HepG2 (cell line): Measurements from ENCODE around the gene RABGGTA. TPM values are rescaled to one million over a fixed set of nuclear protein-coding genes. Genes with fewer than 3 reads are reported as not detected.

Experiments
- ADNP ChIP-seq: sonication (generic); formaldehyde crosslinking; IDR thresholded peaks from 2 replicates; pipeline ENCODE4 v1.4.0; 2020; ENCODE audit warnings: missing genetic modification reagents
- ARNTL ChIP-seq: sonication (generic); formaldehyde crosslinking; IDR thresholded peaks from 2 replicates; pipeline ENCODE4 v1.4.0; 2020; ENCODE audit warnings: mild to moderate bottlenecking, missing genetic modification reagents
- CBFB ChIP-seq: sonication (generic); formaldehyde crosslinking; IDR thresholded peaks from 2 replicates; pipeline ENCODE4 v1.4.0; 2020; ENCODE audit warnings: missing genetic modification reagents
- ETV5 ChIP-seq: IDR thresholded peaks from 2 replicates; pipeline ENCODE4 v1.6.1; 2018; ENCODE audit warnings: missing biosample characterization, missing genetic modification reagents, inconsistent platforms, borderline replicate concordance
- HNF4A ChIP-seq: sonication (generic); formaldehyde crosslinking; IDR thresholded peaks from 2 replicates; pipeline ENCODE4 v1.4.0; 2020; ENCODE audit warnings: missing genetic modification reagents
- NR2F1 ChIP-seq, 2 experiments: fragments of 450-650 bp in 1 of 2; formaldehyde crosslinking in 1 of 2; IDR thresholded peaks; 2 replicates each; pipeline versions ENCODE4 v1.5.0 to v1.6.1; 2016 to 2020; ENCODE audit warnings: mild to moderate bottlenecking in 1 of 2, missing compliant biosample characterization in 1 of 2, missing genetic modification reagents in 1 of 2, moderate library complexity in 1 of 2
- SP140L ChIP-seq: sonication (generic); formaldehyde crosslinking; IDR thresholded peaks from 2 replicates; pipeline ENCODE4 v1.4.0; 2020; ENCODE audit warnings: missing genetic modification reagents, borderline replicate concordance
- TAF15 ChIP-seq: fragments of 200-400 bp; formaldehyde crosslinking; IDR thresholded peaks from one replicate; pipeline ENCODE4 v1.6.1; 2018; ENCODE audit warnings: mild to moderate bottlenecking, low read depth, low read length; ENCODE audit not compliant: poor library complexity, severe bottlenecking
- XRCC5 ChIP-seq: fragments of 200-400 bp; formaldehyde crosslinking; optimal IDR thresholded peaks from 2 replicates; pipeline ENCODE3; 2017; ENCODE audit warnings: mild to moderate bottlenecking, low read length
- ZBTB49 ChIP-seq: sonication (generic); formaldehyde crosslinking; IDR thresholded peaks from 2 replicates; pipeline ENCODE4 v1.4.0; 2020; ENCODE audit warnings: missing genetic modification reagents, borderline replicate concordance
- ZNF207 ChIP-seq: fragments of 450-650 bp; IDR thresholded peaks from 2 replicates; pipeline ENCODE4 v1.6.1; 2016; ENCODE audit warnings: antibody characterized with exemption, borderline replicate concordance
- ZNF570 ChIP-seq: sonication (generic); formaldehyde crosslinking; IDR thresholded peaks from 2 replicates; pipeline ENCODE4 v1.4.0; 2020; ENCODE audit warnings: mild to moderate bottlenecking, missing genetic modification reagents, borderline replicate concordance
- ZNF792 ChIP-seq: IDR thresholded peaks from 2 replicates; pipeline ENCODE4 v1.6.1; 2016
- polyA plus RNA-seq, 8 experiments: library from polyadenylated mRNA; depleted of rRNA in 3 of 8; stranded (reverse) in 7 of 8; unstranded in 1 of 8; fragments of >200 nt; fragmentation: Illumina TruSeq in 4 of 8; extraction: Trizol in 4 of 8; gene quantifications; 2 replicates each; pipeline versions ENCODE4 v1.2.1 to v1.2.3, GENCODE V29; 2011 to 2016; ENCODE audit warnings: low read depth in 4 of 8, missing spikeins in 1 of 8, mixed read lengths in 1 of 8; ENCODE audit not compliant: insufficient read depth in 1 of 8
- total RNA-seq, 5 experiments: library from RNA; depleted of rRNA; stranded (reverse); fragments of >200 nt; fragmentation: Illumina TruSeq; extraction: Trizol; gene quantifications; 2 replicates each; pipeline ENCODE4 v1.2.3, GENCODE V29; 2016; ENCODE audit warnings: low read depth in 1 of 5
- TF ChIP-seq, protein P1 (sequence below): conservative IDR thresholded peaks from 2 replicates; pipeline ENCODE4 v1.6.1; 2018; ENCODE audit warnings: missing genetic modification reagents
- TF ChIP-seq, protein P2 (sequence below): sonication (generic); formaldehyde crosslinking; IDR thresholded peaks from 2 replicates; pipeline ENCODE4 v1.4.0; 2020; ENCODE audit warnings: mild to moderate bottlenecking, missing genetic modification reagents
- TF ChIP-seq, protein P3 (sequence below): sonication (generic); formaldehyde crosslinking; IDR thresholded peaks from 2 replicates; pipeline ENCODE4 v1.8.0; 2022; ENCODE audit warnings: missing genetic modification reagents, mild to moderate bottlenecking, borderline replicate concordance
- TF ChIP-seq, protein P4 (sequence below): sonication (generic); formaldehyde crosslinking; conservative IDR thresholded peaks from 2 replicates; pipeline ENCODE4 v1.8.0; 2022; ENCODE audit warnings: low read depth, missing genetic modification reagents

The RABGGTA gene
- total and polyA plus RNA-seq, 2 of the 13 experiments (the other 11 are each of a cell fraction or from before 2014, with no cell fraction given) = 57.9 to 90.8 TPM

GRCh38 chr14:24307575-24308341 lies 36.4 kb upstream of the RABGGTA start, which contains the start of gene CIDEB (continued):
- TF ChIP-seq, protein P1, sequence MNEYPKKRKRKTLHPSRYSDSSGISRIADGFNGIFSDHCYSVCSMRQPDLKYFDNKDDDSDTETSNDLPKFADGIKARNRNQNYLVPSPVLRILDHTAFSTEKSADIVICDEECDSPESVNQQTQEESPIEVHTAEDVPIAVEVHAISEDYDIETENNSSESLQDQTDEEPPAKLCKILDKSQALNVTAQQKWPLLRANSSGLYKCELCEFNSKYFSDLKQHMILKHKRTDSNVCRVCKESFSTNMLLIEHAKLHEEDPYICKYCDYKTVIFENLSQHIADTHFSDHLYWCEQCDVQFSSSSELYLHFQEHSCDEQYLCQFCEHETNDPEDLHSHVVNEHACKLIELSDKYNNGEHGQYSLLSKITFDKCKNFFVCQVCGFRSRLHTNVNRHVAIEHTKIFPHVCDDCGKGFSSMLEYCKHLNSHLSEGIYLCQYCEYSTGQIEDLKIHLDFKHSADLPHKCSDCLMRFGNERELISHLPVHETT (CRISPR knock-in tag) = peak; percentile 90; the same call in 1 of the 2 replicates
- TF ChIP-seq ADNP (CRISPR knock-in tag) (no peak), ZNF570 (peak; percentile 66; the same call in 1 of the 2 replicates), ZNF792 (CRISPR knock-in tag) (peak; percentile 93), XRCC5 (peak; percentile 99), ARNTL (peak; percentile 84), ETV5 (peak; percentile 68; the same call in 1 of the 2 replicates), NR2F1 (CRISPR knock-in tag; IDR thresholded peaks at IDR 0.05) (peak in 1 of 2 experiments; percentile 37; a peak in 2 of 4 replicates), ZNF207 (no peak), CBFB (CRISPR knock-in tag) (peak; percentile 74), ZBTB49 (CRISPR knock-in tag) (no peak; the same call in none of the 2 replicates), HNF4A (peak; percentile 100), TAF15 (no peak), SP140L (CRISPR knock-in tag) (peak; percentile 94)
- TF ChIP-seq, protein P2, sequence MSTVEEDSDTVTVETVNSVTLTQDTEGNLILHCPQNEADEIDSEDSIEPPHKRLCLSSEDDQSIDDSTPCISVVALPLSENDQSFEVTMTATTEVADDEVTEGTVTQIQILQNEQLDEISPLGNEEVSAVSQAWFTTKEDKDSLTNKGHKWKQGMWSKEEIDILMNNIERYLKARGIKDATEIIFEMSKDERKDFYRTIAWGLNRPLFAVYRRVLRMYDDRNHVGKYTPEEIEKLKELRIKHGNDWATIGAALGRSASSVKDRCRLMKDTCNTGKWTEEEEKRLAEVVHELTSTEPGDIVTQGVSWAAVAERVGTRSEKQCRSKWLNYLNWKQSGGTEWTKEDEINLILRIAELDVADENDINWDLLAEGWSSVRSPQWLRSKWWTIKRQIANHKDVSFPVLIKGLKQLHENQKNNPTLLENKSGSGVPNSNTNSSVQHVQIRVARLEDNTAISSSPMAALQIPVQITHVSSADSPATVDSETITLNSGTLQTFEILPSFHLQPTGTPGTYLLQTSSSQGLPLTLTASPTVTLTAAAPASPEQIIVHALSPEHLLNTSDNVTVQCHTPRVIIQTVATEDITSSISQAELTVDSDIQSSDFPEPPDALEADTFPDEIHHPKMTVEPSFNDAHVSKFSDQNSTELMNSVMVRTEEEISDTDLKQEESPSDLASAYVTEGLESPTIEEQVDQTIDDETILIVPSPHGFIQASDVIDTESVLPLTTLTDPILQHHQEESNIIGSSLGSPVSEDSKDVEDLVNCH (CRISPR knock-in tag) = no peak; the same call in 1 of the 2 replicates
- TF ChIP-seq, protein P3, sequence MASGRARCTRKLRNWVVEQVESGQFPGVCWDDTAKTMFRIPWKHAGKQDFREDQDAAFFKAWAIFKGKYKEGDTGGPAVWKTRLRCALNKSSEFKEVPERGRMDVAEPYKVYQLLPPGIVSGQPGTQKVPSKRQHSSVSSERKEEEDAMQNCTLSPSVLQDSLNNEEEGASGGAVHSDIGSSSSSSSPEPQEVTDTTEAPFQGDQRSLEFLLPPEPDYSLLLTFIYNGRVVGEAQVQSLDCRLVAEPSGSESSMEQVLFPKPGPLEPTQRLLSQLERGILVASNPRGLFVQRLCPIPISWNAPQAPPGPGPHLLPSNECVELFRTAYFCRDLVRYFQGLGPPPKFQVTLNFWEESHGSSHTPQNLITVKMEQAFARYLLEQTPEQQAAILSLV = peak; percentile 67; the same call in 1 of the 2 replicates
- TF ChIP-seq, protein P4, sequence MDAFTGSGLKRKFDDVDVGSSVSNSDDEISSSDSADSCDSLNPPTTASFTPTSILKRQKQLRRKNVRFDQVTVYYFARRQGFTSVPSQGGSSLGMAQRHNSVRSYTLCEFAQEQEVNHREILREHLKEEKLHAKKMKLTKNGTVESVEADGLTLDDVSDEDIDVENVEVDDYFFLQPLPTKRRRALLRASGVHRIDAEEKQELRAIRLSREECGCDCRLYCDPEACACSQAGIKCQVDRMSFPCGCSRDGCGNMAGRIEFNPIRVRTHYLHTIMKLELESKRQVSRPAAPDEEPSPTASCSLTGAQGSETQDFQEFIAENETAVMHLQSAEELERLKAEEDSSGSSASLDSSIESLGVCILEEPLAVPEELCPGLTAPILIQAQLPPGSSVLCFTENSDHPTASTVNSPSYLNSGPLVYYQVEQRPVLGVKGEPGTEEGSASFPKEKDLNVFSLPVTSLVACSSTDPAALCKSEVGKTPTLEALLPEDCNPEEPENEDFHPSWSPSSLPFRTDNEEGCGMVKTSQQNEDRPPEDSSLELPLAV = no peak
